ENCODE measurements around the gene RABGAP1L. TPM values are rescaled to one million over a fixed set of nuclear protein-coding genes. Genes with fewer than 3 reads are reported as not detected.

Gene RABGAP1L
- total RNA-seq, 1 donor from 2014 or later = 53.6 TPM

DNA sequence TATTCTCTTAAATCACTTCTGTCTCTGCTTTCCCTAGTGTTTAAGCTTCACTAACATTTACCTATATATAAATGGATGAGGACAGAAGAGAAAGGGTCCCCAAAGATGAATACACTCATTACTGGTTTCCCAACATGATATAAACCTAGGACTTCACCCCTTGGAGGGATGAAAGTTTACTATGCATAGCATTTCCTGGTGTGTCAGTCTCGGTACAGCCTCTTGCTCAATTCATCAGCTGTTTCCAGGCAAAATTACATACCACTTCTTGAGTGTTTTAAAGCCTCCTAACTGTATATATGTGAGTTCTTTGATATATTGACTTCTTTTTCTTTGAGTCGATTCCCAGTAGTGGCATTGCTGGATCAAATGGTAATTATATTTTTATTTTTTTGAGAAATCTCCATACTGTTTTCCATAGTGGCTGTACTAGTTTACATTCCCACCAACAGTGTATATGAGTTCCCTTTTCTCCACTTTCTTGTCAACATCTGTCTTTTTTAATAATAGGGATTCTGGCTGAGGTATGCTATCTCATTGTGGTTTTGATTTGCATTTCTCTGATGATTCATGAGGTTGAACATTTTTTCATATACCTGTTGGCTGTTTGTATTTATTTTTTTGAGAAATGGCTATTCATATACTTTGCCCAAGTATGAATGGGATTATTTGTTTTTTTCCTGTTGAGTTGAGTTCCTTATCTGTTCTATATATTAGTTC is 581.1 kb downstream of the RABGAP1L start:
- ATAC-seq (ENCODE audit: poor library complexity) (no peak), DNase-seq (no peak)
- intact Hi-C loops (cut with DNase I) = no loop called here

DNA sequence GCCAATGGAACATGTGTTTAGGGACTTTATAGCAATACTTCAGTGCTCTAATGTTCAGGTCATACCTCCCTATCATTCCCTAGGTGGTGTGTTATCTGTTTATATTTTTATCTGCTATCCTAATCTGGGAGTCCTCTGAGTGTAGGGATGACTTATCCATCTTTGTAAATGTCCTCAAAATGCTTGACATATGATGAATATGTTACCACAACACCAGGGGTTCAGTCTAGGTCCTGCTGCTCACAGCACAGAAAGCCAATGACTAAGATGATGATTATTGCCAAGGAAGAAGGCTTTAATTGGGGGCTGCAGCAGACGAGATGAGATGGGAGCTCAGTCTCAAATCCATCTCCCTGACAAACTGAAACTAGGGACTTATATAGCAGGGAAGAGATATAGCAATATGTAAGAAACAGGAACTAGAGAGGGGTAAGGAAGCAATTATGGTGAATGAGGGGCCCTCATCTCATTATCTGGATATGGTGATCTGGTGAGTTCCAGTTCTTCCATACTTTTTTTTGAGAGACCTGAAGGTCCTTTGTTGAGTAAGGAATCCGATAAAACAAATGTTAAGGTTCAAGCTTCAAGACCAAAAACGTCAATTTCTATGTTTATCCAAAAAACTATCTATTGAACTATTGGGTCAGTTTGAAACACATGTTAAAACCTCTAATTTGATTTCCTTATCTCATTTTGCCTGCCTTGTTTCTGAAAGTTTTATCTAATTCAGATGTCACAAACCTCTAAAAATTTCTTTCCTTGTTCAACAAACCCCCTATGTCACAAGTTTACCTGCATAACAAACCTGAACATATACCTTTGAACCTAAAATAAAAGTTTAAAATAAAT is 583.7 kb downstream of the RABGAP1L start:
- intact Hi-C loops (cut with DNase I) = no loop called here
- ATAC-seq (ENCODE audit: poor library complexity) (no peak), DNase-seq (no peak)

DNA sequence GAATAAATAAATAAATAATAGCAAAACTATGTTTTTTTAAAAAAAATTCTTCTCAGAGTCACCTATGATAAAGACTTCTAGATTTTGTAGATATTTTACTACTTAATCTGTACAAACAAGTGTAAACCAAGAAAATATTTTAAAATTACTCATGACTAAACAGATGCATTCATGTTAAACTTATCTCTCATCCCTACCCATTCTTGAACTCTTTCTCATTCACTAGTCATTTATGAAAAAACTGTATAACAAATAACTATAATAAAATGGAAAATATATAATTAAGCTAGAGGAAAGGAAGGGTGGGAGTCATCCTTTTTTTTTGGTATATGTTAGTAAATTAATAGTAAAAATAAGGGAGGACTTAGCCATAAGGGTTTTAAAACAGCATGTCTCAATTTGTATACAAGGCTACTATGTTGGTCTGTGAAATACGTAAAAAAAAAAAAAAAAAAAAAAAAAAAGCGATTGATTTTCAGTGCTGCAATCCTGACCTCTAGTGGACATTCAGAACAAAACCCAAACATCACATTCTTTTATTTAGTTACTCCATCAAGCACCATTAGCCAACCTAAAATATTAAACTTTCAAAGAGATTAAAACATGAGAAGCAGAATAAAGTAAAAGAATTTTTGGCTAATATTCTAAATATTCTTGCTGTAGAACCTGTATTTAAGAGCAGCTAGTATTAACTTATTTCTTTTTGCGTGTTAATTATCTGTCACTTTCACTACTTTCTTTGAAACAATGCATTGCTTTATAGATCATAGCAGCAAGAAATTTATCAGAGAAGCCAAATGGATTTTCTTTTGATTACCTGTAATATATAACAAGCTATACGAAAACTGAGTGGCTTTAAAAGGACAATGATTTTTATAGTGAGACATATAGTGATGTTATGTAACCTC is 584.6 kb downstream of the RABGAP1L start:
- peak; percentile 40 for ATAC-seq (ENCODE audit: poor library complexity)
- intact Hi-C loops (cut with DNase I) = no loop called here
- DNase-seq = no peak

DNA sequence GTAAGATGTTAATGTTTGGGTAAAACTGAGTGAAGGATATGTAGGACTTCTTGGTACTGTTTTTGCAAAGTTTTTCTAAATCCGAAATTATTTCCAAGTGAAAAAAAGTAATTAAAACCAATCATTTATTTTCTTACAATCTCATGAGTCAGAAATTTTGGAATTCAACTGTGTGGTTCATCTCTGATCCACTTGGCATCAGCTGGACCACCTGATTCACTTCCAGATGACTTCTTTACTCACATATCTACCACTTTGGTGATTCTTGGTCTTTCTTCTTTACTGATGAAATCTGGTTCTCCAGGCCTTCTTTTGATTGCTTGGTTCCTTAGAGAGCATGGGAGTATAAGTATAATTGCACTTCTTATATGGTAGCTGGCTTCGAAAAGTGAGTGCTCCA is 585.6 kb downstream of the RABGAP1L start:
- no peak for ATAC-seq (ENCODE audit: poor library complexity)
- no peak for DNase-seq
- intact Hi-C loops (cut with DNase I) = loop anchor here (5.0 kb wide), 1 partner anchor 483 kb away; no protein-coding TSS in a partner anchor

DNA sequence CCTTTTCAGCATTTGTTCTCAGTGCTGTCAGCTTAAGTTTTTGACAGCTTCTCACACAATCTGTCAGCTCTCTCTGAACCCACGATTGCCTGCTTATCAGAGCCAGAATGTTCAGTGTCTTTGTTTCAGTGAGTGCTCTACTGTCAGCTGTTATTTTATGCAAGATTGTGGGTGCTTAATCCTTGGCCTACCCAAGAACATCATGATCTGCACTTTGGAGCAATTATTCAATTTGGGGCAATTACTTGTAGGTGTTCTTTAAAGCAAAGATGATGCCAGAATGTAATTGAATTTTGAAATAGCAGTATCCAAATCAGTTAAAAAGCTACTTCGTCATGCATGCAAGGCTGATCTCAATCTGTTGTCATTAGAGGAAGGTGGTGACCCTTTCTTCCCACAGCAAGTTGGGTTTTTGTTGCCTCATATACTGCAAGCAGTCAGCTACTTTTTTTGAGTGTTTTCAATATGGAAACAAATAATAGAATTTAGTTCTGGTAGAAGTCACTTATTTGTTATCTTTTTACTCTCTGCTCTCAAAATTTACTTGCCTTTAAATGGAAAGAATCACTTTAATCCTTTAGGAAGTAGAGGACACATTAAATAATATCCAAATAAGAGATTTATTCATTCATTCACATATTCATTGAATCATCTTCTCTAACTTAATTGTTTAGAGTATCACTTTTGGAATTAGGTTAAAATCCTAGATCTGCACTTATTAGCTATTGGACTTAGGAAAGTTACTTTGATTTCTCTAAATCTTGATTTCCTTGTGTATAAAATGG is 586.9 kb downstream of the RABGAP1L start:
- no peak for DNase-seq
- peak; percentile 71 for ATAC-seq (ENCODE audit: poor library complexity)
- intact Hi-C loops (cut with DNase I) = loop anchor here (5.0 kb wide), 1 partner anchor 484 kb away; no protein-coding TSS in a partner anchor

DNA sequence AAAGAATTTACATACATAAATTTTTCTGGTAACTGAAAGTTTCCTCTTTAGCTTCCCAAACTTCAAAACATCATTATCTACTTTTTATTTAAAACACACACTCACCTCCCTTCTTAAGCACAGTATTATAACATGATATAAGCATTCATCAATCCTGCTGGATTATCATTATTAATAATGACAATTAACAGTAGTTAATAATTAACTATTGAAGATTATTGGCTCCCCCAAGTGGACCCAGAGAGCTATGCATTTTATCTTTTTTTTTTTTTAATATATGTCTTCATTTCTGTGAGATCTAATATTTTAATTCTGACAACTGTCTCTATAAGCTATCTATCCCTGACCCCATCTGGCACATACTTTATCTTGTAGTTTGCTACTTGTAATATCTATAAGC is 588.3 kb downstream of the RABGAP1L start:
- DNase-seq (no peak), ATAC-seq (ENCODE audit: poor library complexity) (no peak)
- intact Hi-C loops (cut with DNase I) = loop anchor here (5.0 kb wide), 1 partner anchor 485 kb away; no protein-coding TSS in a partner anchor

DNA sequence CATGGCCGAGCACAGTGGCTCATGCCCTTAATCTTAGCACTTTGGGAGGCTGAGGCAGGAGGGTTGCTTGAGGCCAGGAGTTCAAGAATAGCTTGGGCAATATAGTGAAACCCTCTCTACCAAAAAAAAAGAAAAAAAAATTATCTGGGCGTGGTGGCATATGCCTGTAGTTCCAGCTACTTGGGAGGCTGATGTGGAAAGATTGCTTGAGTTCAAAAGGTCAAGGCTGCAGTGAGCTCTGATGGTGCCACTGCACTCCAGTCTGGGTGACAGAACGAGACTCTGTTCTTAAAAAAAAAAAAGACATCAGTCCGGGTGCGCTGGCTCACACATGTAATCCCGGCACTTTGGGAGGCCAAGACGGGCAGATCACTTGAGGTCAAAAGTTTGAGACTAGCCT is 589.3 kb downstream of the RABGAP1L start:
- DNase-seq (no peak), ATAC-seq (ENCODE audit: poor library complexity) (no peak)
- intact Hi-C loops (cut with DNase I) = loop anchor here (5.0 kb wide), 1 partner anchor 486 kb away; no protein-coding TSS in a partner anchor

DNA sequence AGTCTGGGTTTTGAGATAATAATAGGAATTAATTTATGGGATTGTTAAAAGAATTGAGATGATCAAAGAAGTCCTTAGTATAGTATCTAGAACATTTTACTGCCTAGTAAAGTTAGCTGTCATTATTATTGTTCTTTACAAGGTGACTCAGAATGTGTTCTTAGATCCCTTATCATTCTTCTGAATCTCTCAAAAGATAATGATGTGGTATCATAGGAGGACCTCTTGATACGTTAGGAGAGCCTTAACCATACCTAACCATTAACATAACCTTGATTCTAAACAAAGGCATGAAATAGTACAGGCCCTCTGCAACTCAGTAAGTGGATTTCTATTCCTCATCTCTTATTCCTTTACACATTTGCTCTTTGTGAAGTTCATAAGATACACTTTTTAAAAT is 593.8 kb downstream of the RABGAP1L start:
- intact Hi-C loops (cut with DNase I) = no loop called here
- ATAC-seq (ENCODE audit: poor library complexity) = no peak
- no peak for DNase-seq

DNA sequence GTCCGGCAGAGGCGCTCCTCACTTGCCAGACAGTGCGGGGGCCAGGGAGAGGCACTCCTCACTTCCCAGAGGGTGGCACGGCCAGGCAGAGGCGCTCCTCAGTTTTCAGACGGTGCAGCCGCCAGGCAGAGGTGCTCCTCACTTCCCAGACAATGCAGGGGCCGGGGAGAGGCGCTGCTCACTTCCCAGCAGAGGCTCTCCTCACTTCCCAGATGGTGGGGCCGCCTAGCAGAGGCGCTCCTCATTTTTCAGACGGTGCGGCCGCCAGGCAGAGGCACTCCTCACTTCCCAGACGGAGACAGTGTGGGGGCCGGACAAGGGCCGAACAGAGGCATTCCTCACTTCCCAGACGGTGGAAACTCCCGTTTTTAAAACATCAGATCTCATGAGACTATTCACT is 602.0 kb downstream of the RABGAP1L start:
- DNase-seq (no peak), ATAC-seq (ENCODE audit: poor library complexity) (no peak)
- intact Hi-C loops (cut with DNase I) = no loop called here

DNA sequence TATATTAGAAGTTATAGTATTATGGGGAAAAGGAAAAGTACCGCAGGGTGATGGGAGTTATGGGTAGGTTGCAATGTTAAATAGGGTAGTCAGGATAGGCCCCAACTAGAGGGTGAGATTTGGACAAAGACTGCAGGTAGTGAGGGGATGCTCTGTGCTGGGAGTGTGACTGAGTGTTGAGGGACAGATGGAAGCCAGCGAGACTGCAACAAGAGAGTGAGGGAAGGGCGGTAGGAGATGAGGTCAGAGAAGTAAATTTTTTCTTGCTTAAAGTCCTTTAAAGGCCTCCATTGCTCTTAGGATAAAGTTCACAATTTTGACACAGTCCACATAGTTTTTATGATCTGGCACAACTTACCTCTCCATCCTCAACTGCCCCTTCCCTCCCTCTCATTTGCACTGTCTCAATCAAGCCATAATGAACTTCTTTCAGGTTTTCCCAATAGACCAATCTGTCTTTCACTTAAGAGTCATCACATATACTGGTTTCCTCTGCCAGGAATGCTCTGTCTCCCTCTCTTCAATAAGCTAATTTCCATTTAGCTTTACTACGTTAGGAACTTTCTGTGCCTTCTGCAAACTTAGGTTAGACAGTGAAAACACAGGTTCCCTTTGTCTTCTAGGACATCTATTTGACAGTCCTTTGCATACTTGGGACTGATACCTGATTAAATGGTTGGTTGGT is 602.7 kb downstream of the RABGAP1L start:
- no peak for ATAC-seq (ENCODE audit: poor library complexity)
- intact Hi-C loops (cut with DNase I) = no loop called here
- no peak for DNase-seq

DNA sequence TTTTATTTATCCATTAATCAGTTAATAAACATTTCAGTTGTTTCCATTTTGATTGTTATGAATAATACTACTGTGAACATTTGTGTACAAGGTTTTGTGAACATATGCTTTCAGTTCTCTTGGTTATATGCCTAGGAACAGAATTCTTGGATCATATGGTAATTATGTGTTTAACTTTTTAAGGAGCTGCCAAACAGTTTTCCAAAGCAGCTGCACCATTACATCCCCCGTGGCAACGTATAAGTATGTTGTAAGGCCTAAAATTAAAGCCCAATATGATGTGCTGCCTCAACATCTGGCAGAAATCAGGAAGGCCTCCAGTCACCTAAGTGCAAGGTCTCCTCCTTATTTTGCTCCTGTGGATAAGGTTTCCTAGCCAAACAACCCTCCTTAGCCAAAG is 604.9 kb downstream of the RABGAP1L start:
- no peak for ATAC-seq (ENCODE audit: poor library complexity)
- intact Hi-C loops (cut with DNase I) = no loop called here

DNA sequence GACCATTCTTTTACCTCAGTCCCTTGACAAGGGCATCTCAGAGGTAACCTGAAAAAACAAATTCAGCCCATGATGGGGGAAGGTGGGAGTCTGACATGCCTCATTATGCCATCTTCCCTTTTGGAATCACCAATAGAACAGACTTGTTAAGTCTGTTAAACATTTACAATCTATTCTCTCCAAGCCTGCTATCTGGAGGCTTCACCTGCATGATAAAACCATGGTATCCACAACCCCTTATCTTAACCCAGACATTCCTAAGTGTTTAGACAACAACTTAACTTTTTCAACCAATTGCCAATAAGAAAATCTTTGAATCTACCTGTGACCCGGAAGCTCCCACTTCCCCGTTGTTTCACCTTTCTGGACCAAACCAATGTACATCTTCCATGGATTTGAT is 607.4 kb downstream of the RABGAP1L start:
- DNase-seq (no peak), ATAC-seq (ENCODE audit: poor library complexity) (no peak)
- intact Hi-C loops (cut with DNase I) = loop anchor here (5.0 kb wide), 1 partner anchor 221 kb away; no protein-coding TSS in a partner anchor

More for the DNA sequence above, 604.9 kb downstream of the RABGAP1L start:
- no peak for DNase-seq

DNA sequence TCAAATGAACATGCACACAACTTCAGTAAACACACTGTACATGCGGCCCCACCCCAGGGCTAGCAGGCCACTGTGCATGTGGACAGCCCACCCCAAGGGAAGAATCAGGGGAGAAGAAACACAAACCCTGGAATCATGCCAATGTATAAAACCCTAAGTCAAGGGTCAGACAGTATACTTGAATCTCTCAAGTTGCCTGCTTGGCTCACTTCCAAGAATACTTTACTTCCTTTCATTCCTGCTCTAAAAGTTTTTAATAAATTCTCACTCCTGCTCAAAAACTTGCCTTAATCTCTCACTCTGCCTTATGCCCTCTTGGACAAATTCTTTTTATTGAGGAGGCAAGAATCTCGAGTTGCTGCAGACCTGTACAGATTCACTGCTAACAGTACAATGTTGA is 609.2 kb downstream of the RABGAP1L start:
- ATAC-seq (ENCODE audit: poor library complexity) (no peak), DNase-seq (no peak)
- intact Hi-C loops (cut with DNase I) = loop anchor here (5.0 kb wide), 1 partner anchor 219 kb away; no protein-coding TSS in a partner anchor

DNA sequence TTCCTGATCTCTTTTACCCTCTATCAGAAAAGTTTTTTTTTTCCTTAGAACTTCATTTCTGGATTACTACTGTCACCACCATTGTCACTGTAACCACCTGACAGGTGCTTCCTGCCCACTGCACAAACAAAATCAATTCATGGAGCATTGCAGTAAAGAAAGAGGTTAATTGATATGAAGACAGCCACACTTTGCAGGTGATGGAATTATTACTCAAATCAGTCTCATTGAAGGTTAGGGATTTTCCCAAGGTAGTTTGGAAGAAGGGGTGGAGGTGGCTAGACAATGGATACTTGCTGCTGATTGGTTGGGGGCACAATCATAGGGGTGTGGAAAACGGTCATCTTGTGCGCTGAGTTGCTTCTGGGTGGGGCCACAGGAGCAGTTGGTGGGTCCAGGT is 609.6 kb downstream of the RABGAP1L start:
- intact Hi-C loops (cut with DNase I) = loop anchor here (5.0 kb wide), 1 partner anchor 218 kb away; no protein-coding TSS in a partner anchor
- ATAC-seq (ENCODE audit: poor library complexity) = no peak

DNA sequence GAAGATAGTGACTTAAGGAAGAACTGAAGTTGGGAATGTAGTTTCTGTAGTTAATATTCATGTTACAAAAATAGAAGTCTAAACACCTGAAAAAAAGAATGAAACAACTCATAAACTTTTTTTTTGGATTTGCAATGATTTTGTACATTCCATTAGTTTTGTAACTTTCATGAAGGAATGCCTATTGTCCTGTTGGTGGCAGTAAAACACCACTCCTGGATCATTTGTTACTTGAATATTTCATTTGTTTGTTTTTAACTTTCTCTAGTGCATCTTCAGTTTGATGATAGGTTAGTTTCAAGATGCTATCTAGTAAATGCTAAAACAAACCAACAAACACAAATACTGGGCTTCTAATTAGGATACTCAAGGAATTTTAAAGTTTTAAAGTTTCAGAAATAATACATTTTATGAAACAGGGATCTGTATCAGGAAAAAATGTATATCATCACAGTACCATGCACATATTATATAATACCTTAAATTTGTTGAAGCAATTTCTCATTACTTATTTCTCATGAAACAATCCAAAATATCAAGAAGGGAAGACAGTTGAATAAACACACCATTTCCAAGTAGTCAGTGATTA is 610.7 kb downstream of the RABGAP1L start:
- intact Hi-C loops (cut with DNase I) = loop anchor here (5.0 kb wide), 1 partner anchor 217 kb away; no protein-coding TSS in a partner anchor
- ATAC-seq (ENCODE audit: poor library complexity) (peak; percentile 65), DNase-seq (no peak)

More for the DNA sequence above, 609.6 kb downstream of the RABGAP1L start:
- no peak for DNase-seq

DNA sequence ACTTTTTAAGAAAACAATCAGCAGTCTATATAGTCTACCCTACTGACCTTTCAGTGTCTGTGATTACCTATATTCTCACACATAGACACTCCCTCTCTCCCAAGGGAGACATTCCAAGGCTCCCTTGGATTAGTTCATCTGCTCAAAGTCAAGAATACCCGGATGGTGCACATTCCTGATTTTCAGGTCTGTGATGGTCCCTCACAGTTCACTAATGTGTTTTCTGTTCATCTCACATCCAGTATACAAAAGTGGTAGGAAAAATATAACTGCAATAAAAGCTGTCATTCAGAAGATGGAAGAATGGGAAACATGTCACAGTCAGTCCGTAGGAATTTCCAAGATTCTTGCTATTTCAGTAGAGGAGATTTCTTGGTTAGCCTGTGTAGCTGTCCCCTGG is 616.3 kb downstream of the RABGAP1L start:
- ATAC-seq (ENCODE audit: poor library complexity) (no peak), DNase-seq (no peak)
- intact Hi-C loops (cut with DNase I) = no loop called here

DNA sequence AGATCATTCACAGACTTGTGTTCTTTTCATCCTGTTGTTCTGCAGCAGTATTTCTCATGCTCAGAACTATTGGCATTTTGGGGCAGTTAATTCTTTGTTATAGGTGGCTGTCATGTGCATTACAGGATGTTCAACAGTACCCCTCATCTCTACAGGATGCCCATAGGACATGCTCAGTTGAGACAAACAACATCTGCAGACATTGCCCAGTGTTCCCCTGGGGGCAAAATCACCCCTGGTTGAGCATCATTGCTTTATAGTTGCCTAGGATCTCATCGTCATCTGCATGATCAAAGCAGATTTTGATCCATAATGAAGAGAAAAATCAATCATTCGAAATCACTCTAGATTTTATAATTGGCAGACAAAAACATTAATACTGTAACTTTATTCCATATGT is 617.9 kb downstream of the RABGAP1L start:
- no peak for DNase-seq
- intact Hi-C loops (cut with DNase I) = no loop called here
- no peak for ATAC-seq (ENCODE audit: poor library complexity)
